Loucy (cell line): ENCODE measurements around the gene HOXA3.

Source experiments
- CTCF ChIP-seq: fragments of 200-600 bp; sonication (generic); conservative IDR thresholded peaks from 2 replicates; pipeline ENCODE4 v1.5.1; 2014; ENCODE audit warnings: mild to moderate bottlenecking, antibody characterized with exemption, low read length
- EZH2phosphoT487 ChIP-seq: fragments of 200-600 bp; IDR thresholded peaks from 2 replicates; pipeline ENCODE4 v1.6.1; 2018; ENCODE audit warnings: antibody characterized with exemption, mild to moderate bottlenecking, moderate library complexity, borderline replicate concordance

GRCh38 chr7:27189997-27190748, 37.8 kb upstream of the HOXA3 start:
- TF ChIP-seq CTCF (no peak), EZH2phosphoT487 (no peak)
